CD4-positive, alpha-beta memory T cell (primary cell): ENCODE measurements around the gene MAGEF1. TPM values are rescaled to one million over a fixed set of nuclear protein-coding genes. Genes with fewer than 3 reads are reported as not detected.
A peak's percentile ranks its signal among the peaks of the same experiment; 100 is the strongest.

ENCODE experiments used
- CTCF ChIA-PET: fragments of 350-600 bp; sonication (Branson Sonifier 250); formaldehyde crosslinking; loops from one replicate; lab custom pipeline; 2021; ENCODE audit warnings: inconsistent platforms; ENCODE audit not compliant: partially characterized antibody; lab: Charles Lee
- POLR2A ChIA-PET: fragments of 350-600 bp; sonication (Branson Sonifier 250); formaldehyde crosslinking; loops from one replicate; lab custom pipeline; 2021; ENCODE audit not compliant: partially characterized antibody; lab: Charles Lee
- DNase-seq, 5 donors: peaks; one replicate each; pipeline versions ENCODE4 v3.0.0 to v3.0.0-alpha.2; 2020 to 2022; ENCODE audit warnings: mixed read lengths in 1 of 5
- H3K27ac ChIP-seq: one replicate; pipeline ENCODE4 v1.7.0; 2013; ENCODE audit warnings: low read depth, low read length
- H3K27me3 ChIP-seq: 2 replicates; pipeline ENCODE4 v1.7.0; 2013; ENCODE audit warnings: mild to moderate bottlenecking, low read length, moderate library complexity; ENCODE audit not compliant: insufficient read depth
- H3K36me3 ChIP-seq: 2 replicates; pipeline ENCODE4 v1.7.0; 2013; ENCODE audit warnings: mild to moderate bottlenecking, low read length, moderate library complexity; ENCODE audit not compliant: insufficient read depth
- H3K4me1 ChIP-seq: 2 replicates; pipeline ENCODE4 v1.7.0; 2013; ENCODE audit warnings: mild to moderate bottlenecking, low read length, moderate library complexity; ENCODE audit not compliant: insufficient read depth
- H3K4me3 ChIP-seq, 2 donors: one replicate each; pipeline ENCODE4 v1.7.0; 2013; ENCODE audit warnings: low read length in 2 of 2, mild to moderate bottlenecking in 1 of 2
- H3K9me3 ChIP-seq, 2 donors: one replicate each; pipeline ENCODE4 v1.7.0; 2013; ENCODE audit warnings: low read length in 2 of 2, control low read depth in 1 of 2; ENCODE audit not compliant: control insufficient read depth in 1 of 2
- H3K27ac Mint-ChIP-seq, 7 donors: one replicate each; pipeline ENCODE4 v1.8.0; 2020 to 2021; ENCODE audit warnings: mixed read lengths in 7 of 7, mild to moderate bottlenecking in 6 of 7, inconsistent platforms in 3 of 7, moderate library complexity in 3 of 7
- H3K27me3 Mint-ChIP-seq, 2 donors: one replicate each; pipeline ENCODE4 v1.8.0; 2020 to 2021; ENCODE audit warnings: mixed read lengths in 2 of 2
- H3K36me3 Mint-ChIP-seq, 2 donors: one replicate each; pipeline ENCODE4 v1.8.0; 2020 to 2021; ENCODE audit warnings: mixed read lengths in 2 of 2, inconsistent platforms in 1 of 2, mild to moderate bottlenecking in 1 of 2
- H3K4me1 Mint-ChIP-seq, 4 donors: one replicate each; pipeline ENCODE4 v1.8.0; 2020 to 2021; ENCODE audit warnings: mixed read lengths in 4 of 4, mild to moderate bottlenecking in 1 of 4
- H3K4me3 Mint-ChIP-seq, 8 donors: one replicate each; pipeline ENCODE4 v1.8.0; 2020 to 2021; ENCODE audit warnings: mixed read lengths in 8 of 8, mild to moderate bottlenecking in 7 of 8, moderate library complexity in 6 of 8, inconsistent platforms in 3 of 8
- H3K9me3 Mint-ChIP-seq, 8 donors: one replicate each; pipeline ENCODE4 v1.8.0; 2020 to 2021; ENCODE audit warnings: mixed read lengths in 8 of 8, mild to moderate bottlenecking in 5 of 8, inconsistent platforms in 3 of 8, moderate library complexity in 1 of 8
- intact Hi-C: fragments of 100-400 bp; cut with micrococcal nuclease; formaldehyde crosslinking; loops from one replicate; pipeline ENCODE4 v1.15.1; 2023
- polyA plus RNA-seq, 2 donors: library from polyadenylated mRNA; unstranded; fragments of 300-500 nt; fragmentation: Illumina TruSeq; gene quantifications; one replicate each; pipeline ENCODE4 v1.2.3, GENCODE V29; 2021
- total RNA-seq, 2 experiments: library from RNA; stranded (reverse); gene quantifications; one replicate each; pipeline ENCODE4 v1.2.3, GENCODE V29; 2021

MAGEF1 gene
- total and polyA plus RNA-seq, 4 experiments from 2014 or later: 15.5 to 20.1 (median 16.5) TPM

DNA sequence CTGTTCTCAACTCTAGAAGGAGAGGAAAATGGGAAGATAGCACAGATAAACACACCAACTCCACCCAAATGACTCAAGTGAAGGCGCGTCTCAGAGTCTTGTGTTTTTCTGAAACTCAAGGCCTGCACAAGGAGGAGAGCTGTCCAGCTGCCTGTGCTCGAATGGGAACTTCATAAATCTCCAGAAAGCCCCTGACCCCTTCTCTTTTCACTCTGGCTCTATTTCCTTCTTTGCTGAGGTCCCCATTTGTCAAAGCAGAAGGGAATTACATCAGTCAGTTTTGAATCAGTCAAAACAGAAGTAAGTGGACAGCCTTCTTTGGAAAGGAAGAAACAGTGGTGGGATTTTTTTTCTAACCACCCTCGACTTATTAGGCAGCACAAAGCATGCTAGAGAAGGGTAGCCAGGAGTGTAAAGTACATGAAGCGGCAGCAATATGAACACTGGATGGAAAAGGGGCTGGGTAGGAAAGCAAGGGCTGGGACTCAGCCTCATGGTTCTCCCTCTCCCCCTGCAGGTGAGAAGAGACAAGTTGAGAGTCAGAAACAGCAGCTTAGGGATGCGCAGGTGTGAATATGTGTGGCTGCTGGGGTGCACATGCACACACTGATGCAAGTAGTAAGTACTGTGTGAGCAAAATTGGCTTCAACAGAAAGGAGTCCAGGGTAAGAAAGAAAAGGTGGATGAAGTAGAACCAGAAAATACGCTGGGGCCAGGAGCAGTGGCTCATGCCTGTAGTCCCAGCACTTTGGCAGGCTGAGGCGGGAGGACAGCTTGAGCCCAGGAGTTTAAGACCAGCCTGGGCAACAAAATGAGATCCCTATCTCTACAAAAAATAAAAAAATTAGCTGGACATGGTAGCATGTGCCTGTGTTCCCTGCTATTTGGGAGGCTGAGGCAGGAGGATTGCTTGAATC, 36.6 kb upstream of the MAGEF1 start:
- Mint-ChIP-seq H3K9me3 (no peaks in the 10 kb centered on the region), H3K4me3 (no peak overlapping the region), H3K36me3 (no peaks in the 10 kb centered on the region), H3K4me1 (no peaks in the 10 kb centered on the region), H3K27me3 (peaks cover 7 to 17% of the 10 kb centered on the region in 2 donors), H3K27ac (peak overlapping the region in 3 of 7 donors; percentile 21 to 38 (median 22))
- ChIA-PET POLR2A (no interaction called here), CTCF (interaction anchor here (0.9 to 1.6 kb wide), 2 partner anchors 187 kb away, joined by 3 read pairs; partner anchors contain the start of gene EPHB3)
- H3K27ac ChIP-seq: no peak overlapping the region
- H3K27me3 ChIP-seq: no peaks in the 10 kb centered on the region
- intact Hi-C loops: no loop called here
- no peaks in the 10 kb centered on the region for H3K36me3 ChIP-seq
- H3K4me3 ChIP-seq: no peak overlapping the region
- DNase-seq: no peak
- no peaks in the 10 kb centered on the region for H3K9me3 ChIP-seq
- no peaks in the 10 kb centered on the region for H3K4me1 ChIP-seq

DNA sequence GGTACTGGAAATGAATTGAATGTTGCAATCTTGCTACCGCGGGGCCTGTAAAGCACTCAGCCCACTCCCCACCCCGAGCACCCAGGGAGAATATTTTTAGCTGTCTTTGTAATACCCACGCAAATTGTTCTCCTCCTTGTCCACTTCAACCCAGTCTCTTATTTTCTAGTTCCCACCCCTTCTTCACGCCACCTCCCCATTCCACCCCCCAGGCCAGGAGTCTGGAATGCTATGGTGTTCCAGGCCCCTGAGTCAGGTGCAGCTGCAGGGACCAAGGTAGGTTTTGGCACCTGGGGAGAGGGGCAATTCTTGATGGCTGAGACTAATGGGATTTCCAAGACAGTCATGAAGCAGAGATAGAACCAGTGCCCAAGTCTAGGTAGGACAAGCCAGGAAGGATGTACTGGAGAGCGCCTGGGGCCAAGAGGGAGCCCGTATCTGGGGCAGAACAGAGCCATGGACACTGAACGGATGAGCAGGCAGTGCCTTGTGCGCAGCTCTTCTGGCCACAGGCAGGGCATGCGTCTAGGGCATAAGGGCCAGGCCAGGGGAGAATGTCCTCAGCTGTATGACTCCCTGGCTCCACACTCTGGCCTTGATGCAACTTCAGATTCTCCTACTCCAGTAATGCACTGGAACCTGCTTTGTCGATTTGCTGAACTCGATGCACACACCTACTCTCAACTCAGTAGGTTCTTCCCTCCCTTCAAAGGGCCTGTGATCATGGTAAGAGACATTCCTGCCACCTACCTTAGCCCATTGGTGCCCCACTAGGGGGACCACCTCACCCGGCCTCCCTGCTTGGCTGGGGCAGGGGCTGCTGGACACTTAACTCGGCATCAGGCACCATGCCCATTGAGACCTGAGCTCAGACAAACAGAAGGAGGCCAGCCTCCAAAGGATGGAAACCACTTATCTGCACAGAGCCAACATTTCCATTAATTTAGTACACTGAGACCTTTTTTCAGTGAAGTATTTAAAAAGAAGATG, 34.6 kb upstream of the MAGEF1 start:
- Histone ChIP-seq H3K4me3 (no peak overlapping the region), H3K36me3 (no peaks in the 10 kb centered on the region), H3K9me3 (no peaks in the 10 kb centered on the region), H3K4me1 (no peaks in the 10 kb centered on the region), H3K27me3 (no peaks in the 10 kb centered on the region), H3K27ac (no peak overlapping the region)
- CTCF ChIA-PET: interaction anchor here (1.6 kb wide), 1 partner anchor 185 kb away, joined by 3 read pairs; the partner anchor contains the start of gene EPHB3
- Mint-ChIP-seq H3K27ac (no peak overlapping the region), H3K4me3 (no peak overlapping the region), H3K27me3 (peaks cover 7 to 17% of the 10 kb centered on the region in 2 donors), H3K4me1 (no peaks in the 10 kb centered on the region), H3K9me3 (no peaks in the 10 kb centered on the region), H3K36me3 (no peaks in the 10 kb centered on the region)
- POLR2A ChIA-PET: no interaction called here
- no peak for DNase-seq
- intact Hi-C loops: no loop called here

DNA sequence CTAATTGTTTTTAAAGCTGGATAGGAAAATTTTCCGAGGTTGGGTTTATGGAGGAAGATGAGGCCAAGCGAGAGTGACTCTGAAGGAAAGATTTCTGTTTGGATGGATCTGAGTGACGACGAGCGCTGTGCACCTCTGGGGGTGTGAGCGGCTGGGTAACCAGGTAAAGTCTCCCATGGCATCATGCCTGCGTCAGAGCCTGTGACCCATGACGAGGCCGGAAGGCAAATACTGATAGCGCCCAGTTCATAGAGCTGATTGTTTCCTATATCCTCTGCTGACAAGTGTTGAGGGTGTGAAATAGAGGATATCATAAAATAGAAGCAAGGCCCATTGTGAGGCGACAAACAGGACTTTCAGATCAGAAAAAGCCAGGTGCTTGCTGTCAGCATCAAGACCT, 33.7 kb upstream of the MAGEF1 start:
- Histone ChIP-seq H3K4me1 (no peaks in the 10 kb centered on the region), H3K27ac (no peak overlapping the region), H3K9me3 (no peaks in the 10 kb centered on the region), H3K27me3 (no peaks in the 10 kb centered on the region), H3K4me3 (no peak overlapping the region), H3K36me3 (no peaks in the 10 kb centered on the region)
- H3K4me1 Mint-ChIP-seq: no peaks in the 10 kb centered on the region
- no peak for DNase-seq
- H3K36me3 Mint-ChIP-seq: no peaks in the 10 kb centered on the region
- H3K27ac Mint-ChIP-seq: no peak overlapping the region
- intact Hi-C loops: no loop called here
- ChIA-PET CTCF (no interaction called here), POLR2A (no interaction called here)
- H3K9me3 Mint-ChIP-seq: no peaks in the 10 kb centered on the region
- peaks cover 7 to 14% of the 10 kb centered on the region in 2 donors for H3K27me3 Mint-ChIP-seq
- no peak overlapping the region for H3K4me3 Mint-ChIP-seq

DNA sequence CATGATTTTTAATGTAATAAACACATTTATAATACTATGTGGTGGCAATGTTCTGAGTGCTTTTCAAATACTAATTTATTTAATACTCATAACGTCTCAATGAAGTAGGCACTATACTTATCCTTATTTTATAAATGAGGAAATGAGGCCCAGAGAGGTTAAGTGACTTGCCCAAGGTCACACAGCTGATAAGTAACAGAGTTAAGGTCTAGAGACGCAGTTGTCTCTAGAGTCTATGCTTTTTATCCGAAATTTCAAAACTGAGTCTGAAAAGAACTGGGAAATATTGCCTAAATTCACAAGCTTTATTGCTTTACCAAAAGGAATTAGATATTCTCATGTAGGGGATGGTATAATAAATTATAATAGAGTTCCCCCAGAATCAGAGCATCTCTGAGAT, 31.4 kb upstream of the MAGEF1 start:
- H3K27me3 ChIP-seq: no peaks in the 10 kb centered on the region
- no peak overlapping the region for H3K27ac Mint-ChIP-seq
- intact Hi-C loops: no loop called here
- peaks cover 0 to 3% of the 10 kb centered on the region in 2 donors for H3K27me3 Mint-ChIP-seq
- H3K4me3 ChIP-seq: no peak overlapping the region
- H3K9me3 ChIP-seq: no peaks in the 10 kb centered on the region
- DNase-seq: no peak
- no peaks in the 10 kb centered on the region for H3K4me1 Mint-ChIP-seq
- CTCF ChIA-PET: no interaction called here
- no peak overlapping the region for H3K27ac ChIP-seq
- no peaks in the 10 kb centered on the region for H3K9me3 Mint-ChIP-seq
- no peaks in the 10 kb centered on the region for H3K36me3 ChIP-seq
- H3K36me3 Mint-ChIP-seq: no peaks in the 10 kb centered on the region
- no peaks in the 10 kb centered on the region for H3K4me1 ChIP-seq
- POLR2A ChIA-PET: no interaction called here
- no peak overlapping the region for H3K4me3 Mint-ChIP-seq

DNA sequence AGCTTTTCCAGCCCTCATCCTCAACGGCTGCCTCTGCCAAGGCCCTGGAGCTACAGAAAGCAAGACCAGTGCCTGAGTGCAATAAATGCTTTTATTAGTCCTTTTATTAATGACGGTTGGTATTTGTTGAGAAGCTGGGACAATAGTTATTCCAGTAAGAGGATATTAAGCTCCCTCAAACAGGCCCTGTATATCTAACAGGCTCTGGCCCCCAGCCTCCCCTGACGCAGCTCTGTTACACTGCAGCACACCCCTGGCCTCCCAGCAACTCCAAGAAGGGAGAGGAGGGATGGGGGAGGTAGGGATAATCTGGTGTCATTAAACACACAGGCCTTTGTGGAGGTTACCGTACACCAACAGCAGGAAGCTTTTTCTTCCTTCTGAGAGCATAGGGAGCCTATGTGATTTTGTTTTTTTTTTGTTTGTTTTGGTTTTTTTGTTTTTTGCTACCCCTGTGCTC, 30.8 kb upstream of the MAGEF1 start:
- intact Hi-C loops: no loop called here
- ChIA-PET POLR2A (no interaction called here), CTCF (no interaction called here)
- Histone ChIP-seq H3K27me3 (no peaks in the 10 kb centered on the region), H3K4me1 (no peaks in the 10 kb centered on the region), H3K9me3 (no peaks in the 10 kb centered on the region), H3K27ac (no peak overlapping the region), H3K36me3 (no peaks in the 10 kb centered on the region), H3K4me3 (no peak overlapping the region)
- H3K27me3 Mint-ChIP-seq: peaks cover 0 to 3% of the 10 kb centered on the region in 2 donors
- no peaks in the 10 kb centered on the region for H3K4me1 Mint-ChIP-seq
- no peaks in the 10 kb centered on the region for H3K9me3 Mint-ChIP-seq
- no peak for DNase-seq
- no peaks in the 10 kb centered on the region for H3K36me3 Mint-ChIP-seq
- H3K27ac Mint-ChIP-seq: no peak overlapping the region
- no peak overlapping the region for H3K4me3 Mint-ChIP-seq

GRCh38 chr3:184741798-184742675, 30.2 kb upstream of the MAGEF1 start:
- Mint-ChIP-seq H3K9me3 (no peaks in the 10 kb centered on the region), H3K4me1 (no peaks in the 10 kb centered on the region), H3K36me3 (no peaks in the 10 kb centered on the region), H3K4me3 (no peak overlapping the region), H3K27me3 (peaks cover 0 to 5% of the 10 kb centered on the region in 2 donors), H3K27ac (no peak overlapping the region)
- Histone ChIP-seq H3K36me3 (no peaks in the 10 kb centered on the region), H3K27ac (no peak overlapping the region), H3K4me1 (no peaks in the 10 kb centered on the region), H3K27me3 (no peaks in the 10 kb centered on the region), H3K9me3 (no peaks in the 10 kb centered on the region), H3K4me3 (no peak overlapping the region)
- intact Hi-C loops: no loop called here
- no peak for DNase-seq
- ChIA-PET CTCF (no interaction called here), POLR2A (no interaction called here)
